ENCODE data around the gene AMELX. TPM values are rescaled to one million over a fixed set of nuclear protein-coding genes. Genes with fewer than 3 reads are reported as not detected.

The AMELX gene
- total RNA-seq, 2 donors from 2014 or later = not detected

DNA sequence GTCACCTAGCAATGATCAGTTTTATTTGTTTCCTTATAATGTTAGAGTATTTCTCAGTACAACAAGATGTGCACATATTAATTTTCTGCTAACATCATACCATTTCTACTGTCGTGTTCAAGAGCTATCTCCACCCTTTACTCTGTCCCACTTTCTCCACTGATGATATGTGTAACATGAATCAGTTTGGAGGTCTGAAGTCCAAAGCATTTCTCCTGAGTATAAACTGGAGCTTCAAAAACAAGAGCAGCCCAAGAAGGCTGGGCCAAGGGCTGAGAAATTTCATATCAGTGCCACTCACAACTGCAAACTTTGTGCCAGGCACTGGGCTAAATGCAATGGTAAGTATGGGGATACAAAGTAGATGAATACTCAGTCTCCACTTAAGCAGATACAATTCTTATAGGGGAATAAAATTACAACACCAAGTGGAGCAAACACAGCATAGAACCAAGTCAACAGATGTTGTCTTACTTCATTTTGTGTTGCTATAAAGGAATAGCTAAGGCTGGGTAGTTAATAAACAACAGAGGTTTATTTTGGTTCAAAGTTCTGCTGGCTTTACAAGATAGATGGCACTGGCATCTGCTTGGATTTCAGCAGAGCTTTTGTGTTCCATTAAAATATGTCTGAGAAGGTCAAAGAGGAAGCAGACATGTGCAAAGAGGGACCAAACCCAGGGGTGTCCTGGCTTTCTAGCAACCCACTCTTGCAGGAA lies 44.2 kb downstream of the AMELX start:
- Histone ChIP-seq H3K4me3 (ENCODE audit: low read length) (no peak overlapping the region), H3K9me3 (ENCODE audit: control insufficient read depth, low read length) (no peaks in the 10 kb centered on the region), H3K36me3 (ENCODE audit: control insufficient read depth, insufficient read depth, low read length) (no peaks in the 10 kb centered on the region), H3K27me3 (ENCODE audit: control insufficient read depth, insufficient read depth, low read length, poor library complexity, severe bottlenecking) (no peaks in the 10 kb centered on the region), H3K9ac (ENCODE audit: extremely low read depth, low read length, poor library complexity, severe bottlenecking) (no peak overlapping the region), H3K4me1 (ENCODE audit: control insufficient read depth, insufficient read depth, low read length) (no peaks in the 10 kb centered on the region), H3K27ac (ENCODE audit: low read depth, low read length) (no peak overlapping the region)
- WGBS, 2 experiments (ENCODE audit: insufficient coverage in 1 of 2, insufficient read length in 1 of 2) = 100% methylated on average over 1 of the region's 1 CpG; no CpG with 5 or more reads in 1 of the 2 experiments
- Mint-ChIP-seq H3K36me3 (ENCODE audit: low read depth) (no peaks in the 10 kb centered on the region), H3K27ac (no peak overlapping the region), H3K4me1 (peaks cover 4% of the 10 kb centered on the region), H3K4me3 (no peak overlapping the region), H3K9me3 (peaks cover 21% of the 10 kb centered on the region), H3K27me3 (ENCODE audit: insufficient read depth) (peaks cover 28% of the 10 kb centered on the region)
- no peak for DNase-seq
- TF ChIP-seq, protein P1, sequence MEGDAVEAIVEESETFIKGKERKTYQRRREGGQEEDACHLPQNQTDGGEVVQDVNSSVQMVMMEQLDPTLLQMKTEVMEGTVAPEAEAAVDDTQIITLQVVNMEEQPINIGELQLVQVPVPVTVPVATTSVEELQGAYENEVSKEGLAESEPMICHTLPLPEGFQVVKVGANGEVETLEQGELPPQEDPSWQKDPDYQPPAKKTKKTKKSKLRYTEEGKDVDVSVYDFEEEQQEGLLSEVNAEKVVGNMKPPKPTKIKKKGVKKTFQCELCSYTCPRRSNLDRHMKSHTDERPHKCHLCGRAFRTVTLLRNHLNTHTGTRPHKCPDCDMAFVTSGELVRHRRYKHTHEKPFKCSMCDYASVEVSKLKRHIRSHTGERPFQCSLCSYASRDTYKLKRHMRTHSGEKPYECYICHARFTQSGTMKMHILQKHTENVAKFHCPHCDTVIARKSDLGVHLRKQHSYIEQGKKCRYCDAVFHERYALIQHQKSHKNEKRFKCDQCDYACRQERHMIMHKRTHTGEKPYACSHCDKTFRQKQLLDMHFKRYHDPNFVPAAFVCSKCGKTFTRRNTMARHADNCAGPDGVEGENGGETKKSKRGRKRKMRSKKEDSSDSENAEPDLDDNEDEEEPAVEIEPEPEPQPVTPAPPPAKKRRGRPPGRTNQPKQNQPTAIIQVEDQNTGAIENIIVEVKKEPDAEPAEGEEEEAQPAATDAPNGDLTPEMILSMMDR (conservative IDR thresholded peaks at IDR 0.05) = no peak

DNA sequence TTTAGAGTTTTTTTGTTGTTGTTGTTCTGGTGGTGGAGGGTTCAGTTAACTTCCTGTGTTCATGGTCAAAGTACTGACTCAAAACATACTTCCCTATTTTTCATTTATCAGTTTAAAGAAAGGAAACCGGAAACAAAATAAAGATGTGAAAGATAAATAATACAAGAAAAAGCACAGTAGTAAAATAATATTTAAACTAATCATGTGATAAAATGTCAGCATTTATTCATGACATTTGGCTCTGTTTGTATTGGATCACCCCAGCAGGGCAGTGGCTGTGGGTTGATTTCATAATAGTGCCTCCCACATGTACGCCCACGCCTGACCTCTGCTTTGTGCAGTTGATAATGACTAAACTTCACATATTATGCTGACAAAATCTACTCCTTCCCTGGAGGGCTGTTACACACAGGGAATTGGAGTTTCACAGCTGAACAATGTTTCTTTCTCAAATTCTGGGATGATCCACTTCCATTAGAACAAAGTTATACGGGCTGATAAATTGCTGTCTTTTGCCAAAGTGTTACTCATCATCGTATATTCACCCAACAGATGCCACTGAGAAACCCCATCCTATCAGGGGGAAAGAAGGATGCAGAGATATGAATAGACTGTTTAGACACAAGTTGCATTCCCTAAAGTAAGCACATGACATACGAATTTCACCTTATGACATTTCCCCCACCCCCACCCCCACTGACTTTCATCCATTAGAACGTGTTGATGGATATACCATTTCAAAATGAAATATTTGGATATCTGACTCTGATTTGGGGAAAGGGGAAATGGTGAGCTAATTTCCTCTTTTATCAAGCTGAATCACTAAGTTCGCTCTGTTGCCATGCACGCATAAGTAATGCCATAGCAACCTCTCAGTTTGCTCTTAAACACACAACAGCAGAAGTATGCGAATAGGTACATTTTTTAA lies 48.3 kb downstream of the AMELX start:
- Histone ChIP-seq H3K36me3 (ENCODE audit: control insufficient read depth, insufficient read depth, low read length) (no peaks in the 10 kb centered on the region), H3K27ac (ENCODE audit: low read depth, low read length) (peak overlapping the region; percentile 73), H3K9me3 (ENCODE audit: control insufficient read depth, low read length) (no peaks in the 10 kb centered on the region), H3K4me1 (ENCODE audit: control insufficient read depth, insufficient read depth, low read length) (no peaks in the 10 kb centered on the region), H3K27me3 (ENCODE audit: control insufficient read depth, insufficient read depth, low read length, poor library complexity, severe bottlenecking) (no peaks in the 10 kb centered on the region), H3K9ac (ENCODE audit: extremely low read depth, low read length, poor library complexity, severe bottlenecking) (no peak overlapping the region), H3K4me3 (ENCODE audit: low read length) (no peak overlapping the region)
- no peak for DNase-seq
- Mint-ChIP-seq H3K27me3 (ENCODE audit: insufficient read depth) (peaks cover 8% of the 10 kb centered on the region), H3K27ac (no peak overlapping the region), H3K36me3 (ENCODE audit: low read depth) (no peaks in the 10 kb centered on the region), H3K9me3 (peaks cover 18% of the 10 kb centered on the region), H3K4me3 (no peak overlapping the region), H3K4me1 (no peaks in the 10 kb centered on the region)
- WGBS, 2 experiments (ENCODE audit: insufficient coverage in 1 of 2, insufficient read length in 1 of 2) = 84 to 100% methylated on average over 2 to 7 of the region's 10 CpGs
- TF ChIP-seq, protein P1 (conservative IDR thresholded peaks at IDR 0.05) = no peak

DNA sequence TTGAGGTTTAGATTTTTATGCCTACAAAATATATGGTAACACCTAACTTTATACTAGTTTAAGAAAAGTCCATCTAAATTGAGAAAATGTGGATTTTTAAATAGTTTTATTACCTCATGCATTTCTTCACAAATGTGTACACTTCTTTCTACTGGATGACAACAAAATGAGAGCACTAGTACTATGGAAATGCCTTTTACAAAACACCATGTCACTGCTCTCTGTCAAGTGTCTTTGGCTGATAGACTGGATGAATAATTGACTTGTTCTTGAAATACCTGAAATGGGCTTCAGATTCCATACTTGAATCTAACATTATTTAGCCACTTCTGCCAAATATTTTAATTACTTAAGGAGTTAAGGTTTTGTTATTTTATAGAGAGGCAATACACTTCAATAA lies 49.5 kb downstream of the AMELX start:
- H3K27ac ChIP-seq (ENCODE audit: low read depth, low read length) = no peak overlapping the region
- H3K4me1 ChIP-seq (ENCODE audit: control insufficient read depth, insufficient read depth, low read length) = no peaks in the 10 kb centered on the region
- no peak overlapping the region for H3K4me3 ChIP-seq (ENCODE audit: low read length)
- Mint-ChIP-seq H3K4me3 (no peak overlapping the region), H3K27me3 (ENCODE audit: insufficient read depth) (peaks cover 7% of the 10 kb centered on the region), H3K27ac (no peak overlapping the region), H3K9me3 (peaks cover 20% of the 10 kb centered on the region), H3K36me3 (ENCODE audit: low read depth) (no peaks in the 10 kb centered on the region), H3K4me1 (no peaks in the 10 kb centered on the region)
- TF ChIP-seq, protein P1 (conservative IDR thresholded peaks at IDR 0.05) = no peak
- no peak overlapping the region for H3K9ac ChIP-seq (ENCODE audit: extremely low read depth, low read length, poor library complexity, severe bottlenecking)
- no peaks in the 10 kb centered on the region for H3K9me3 ChIP-seq (ENCODE audit: control insufficient read depth, low read length)
- H3K36me3 ChIP-seq (ENCODE audit: control insufficient read depth, insufficient read depth, low read length) = no peaks in the 10 kb centered on the region
- no peaks in the 10 kb centered on the region for H3K27me3 ChIP-seq (ENCODE audit: control insufficient read depth, insufficient read depth, low read length, poor library complexity, severe bottlenecking)
- no peak for DNase-seq

Data from endodermal cell (in vitro differentiated cells).